DMS 273 (cell line): ENCODE results near the gene SOX8.
"Not testable (repeated sequence)": the region's sequence is repeated elsewhere in the genome, so short reads cannot be mapped to it uniquely, and the experiment has no call there.

Source experiments
- DNase-seq: peaks from one replicate; lab custom pipeline; 2025; ENCODE audit not compliant: unreplicated experiment; lab: John Stamatoyannopoulos, UW

The SOX8 gene

DNA sequence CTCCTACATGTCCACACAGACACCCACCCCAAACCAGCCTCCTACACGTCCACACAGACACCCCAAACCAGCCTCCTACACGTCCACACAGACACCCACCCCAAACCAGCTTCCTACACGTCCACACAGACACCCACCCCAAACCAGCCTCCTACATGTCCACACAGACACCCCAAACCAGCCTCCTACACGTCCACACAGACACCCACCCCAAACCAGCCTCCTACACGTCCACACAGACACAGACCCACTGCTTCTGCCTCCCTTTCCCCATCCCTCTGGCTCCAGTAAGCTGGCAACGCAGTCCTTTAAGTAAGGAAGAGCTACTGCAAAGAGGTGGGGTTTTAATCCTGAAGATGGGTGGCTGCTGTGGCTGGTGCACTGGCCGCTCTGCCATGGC lies 27.8 kb upstream of the SOX8 start:
- not testable (repeated sequence) for DNase-seq

DNA sequence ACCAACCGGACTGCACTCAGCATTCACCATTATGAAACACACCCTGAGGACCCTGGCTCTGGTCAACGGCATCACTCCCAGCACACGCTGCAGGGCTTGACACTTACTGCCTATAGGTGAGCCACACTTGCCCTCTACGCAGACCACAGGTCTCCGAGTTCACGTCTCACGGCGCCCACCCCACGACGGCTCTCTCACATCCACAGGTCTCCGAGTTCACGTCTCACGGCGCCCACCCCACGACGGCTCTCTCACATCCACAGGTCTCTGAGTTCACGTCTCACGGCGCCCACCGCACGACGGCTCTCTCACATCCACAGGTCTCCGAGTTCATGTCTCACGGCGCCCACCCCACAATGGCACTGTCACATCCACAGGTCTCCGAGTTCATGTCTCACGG lies 25.8 kb upstream of the SOX8 start:
- not testable (repeated sequence) for DNase-seq

DNA sequence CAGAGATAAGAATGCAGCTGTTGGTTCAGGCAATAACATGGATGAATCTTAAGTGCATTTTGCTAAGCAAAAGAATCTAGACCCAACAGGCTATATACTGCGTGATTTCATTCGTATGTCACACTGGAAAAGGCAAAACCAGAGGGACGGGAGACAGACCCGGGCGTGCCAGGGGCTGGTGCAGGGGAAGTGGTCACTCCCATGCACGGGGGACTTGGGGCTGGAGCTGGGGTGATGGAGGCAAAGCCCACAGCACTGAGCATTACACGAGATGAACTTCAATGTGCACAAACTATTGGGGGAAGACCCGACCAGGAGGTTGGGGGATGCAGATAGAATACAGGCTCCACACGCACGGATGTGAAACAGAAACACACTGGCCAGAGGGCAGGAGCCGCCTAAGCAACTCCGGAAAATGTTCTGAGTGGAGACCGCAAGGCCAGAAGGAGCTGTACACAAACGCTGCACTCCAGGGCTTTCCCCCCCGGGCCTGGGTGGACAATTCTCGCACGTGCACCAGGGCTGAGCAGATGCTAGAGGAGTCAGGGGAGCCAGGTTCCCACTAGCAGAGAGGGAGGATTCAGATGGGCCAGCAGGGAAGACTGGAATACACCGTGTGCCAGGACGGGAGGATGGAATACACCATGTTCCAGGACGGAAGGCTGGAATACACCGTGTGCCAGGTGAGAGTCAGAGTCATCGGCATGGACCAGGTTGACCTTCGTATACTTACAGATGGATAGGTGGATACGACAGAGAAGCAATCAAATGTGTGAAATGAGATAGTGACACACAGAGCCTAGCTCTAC lies 22.1 kb upstream of the SOX8 start:
- no peak for DNase-seq

DNA sequence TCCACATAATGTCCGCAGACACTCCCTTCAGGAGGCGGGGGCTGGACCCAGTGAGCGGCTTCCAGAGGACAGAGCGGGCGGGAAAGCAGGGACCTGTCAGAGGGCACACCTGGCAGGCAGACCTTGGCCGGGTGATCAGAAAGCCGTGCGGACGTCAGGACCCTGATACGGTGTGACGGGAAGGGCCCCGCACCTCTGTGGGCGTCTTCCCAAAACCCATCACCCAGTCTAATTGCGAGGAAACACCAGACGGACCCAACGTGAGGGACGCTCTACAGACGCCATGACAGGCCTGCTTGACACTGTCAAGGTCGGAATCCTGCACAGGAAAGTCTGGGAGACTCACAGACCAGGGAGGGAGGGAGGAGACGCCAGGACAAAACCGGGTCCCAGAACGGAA lies 19.2 kb upstream of the SOX8 start:
- no peak for DNase-seq

DNA sequence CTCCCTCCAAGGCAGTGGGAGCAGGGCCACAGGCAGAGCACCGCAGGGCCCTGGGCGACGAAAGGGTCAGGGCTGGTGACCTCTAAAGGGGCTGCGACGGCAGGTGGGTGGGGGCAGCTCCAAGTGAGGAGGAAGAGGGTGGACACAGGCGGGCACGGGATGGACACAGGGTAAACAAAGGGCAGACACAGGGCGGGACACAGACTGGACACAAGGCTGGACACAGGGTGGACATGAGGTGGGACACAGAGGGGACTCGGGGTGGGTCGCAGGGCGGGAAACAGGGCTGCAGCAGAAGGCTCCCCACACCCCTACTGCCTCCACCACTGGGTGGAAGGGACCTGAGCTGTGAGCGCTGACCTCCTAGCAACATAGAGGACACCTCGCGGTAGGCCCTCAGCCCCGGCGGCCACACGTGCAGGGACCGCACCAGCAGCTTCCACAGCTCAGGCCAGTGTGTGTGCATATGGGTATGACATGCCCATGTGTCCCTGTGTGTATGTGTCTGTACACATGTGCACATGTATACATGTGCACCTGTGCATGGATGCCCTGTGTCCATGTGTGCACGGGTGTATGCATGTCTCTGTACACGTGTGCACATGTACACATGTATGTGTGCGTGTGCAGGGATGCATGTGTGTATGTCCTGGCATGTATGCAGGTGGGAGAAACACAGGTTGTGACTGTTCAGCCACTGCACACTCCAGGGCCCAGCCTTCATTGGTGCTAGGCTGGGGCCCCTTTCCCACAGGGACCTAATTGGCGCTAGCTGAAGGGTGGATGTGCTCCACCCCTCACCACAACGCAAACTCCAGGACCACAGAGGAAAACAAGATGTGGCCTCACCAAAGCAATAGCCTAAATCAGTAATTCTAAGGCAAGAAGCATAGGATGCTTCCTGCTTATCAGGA lies 18.4 kb upstream of the SOX8 start:
- DNase-seq: no peak

DNA sequence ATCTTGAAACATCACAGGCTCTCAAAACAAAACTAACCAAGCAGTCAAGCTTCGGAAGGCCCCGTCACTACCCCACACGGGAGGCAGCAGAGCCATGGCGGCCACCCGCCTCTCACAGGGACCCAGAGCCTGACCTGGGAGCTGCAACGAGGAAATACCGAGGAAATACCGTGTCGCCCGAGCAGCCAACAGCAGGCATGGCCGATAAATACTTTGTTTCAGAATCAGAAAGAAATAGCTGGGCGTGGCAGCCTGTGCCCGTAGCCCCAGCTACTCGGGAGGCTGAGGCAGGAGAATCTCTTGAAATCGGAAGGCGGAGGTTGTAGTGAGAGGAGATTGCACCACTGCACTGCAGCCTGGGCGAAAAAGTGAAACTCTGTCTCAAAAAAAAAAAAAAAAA lies 17.7 kb upstream of the SOX8 start:
- no peak for DNase-seq

DNA sequence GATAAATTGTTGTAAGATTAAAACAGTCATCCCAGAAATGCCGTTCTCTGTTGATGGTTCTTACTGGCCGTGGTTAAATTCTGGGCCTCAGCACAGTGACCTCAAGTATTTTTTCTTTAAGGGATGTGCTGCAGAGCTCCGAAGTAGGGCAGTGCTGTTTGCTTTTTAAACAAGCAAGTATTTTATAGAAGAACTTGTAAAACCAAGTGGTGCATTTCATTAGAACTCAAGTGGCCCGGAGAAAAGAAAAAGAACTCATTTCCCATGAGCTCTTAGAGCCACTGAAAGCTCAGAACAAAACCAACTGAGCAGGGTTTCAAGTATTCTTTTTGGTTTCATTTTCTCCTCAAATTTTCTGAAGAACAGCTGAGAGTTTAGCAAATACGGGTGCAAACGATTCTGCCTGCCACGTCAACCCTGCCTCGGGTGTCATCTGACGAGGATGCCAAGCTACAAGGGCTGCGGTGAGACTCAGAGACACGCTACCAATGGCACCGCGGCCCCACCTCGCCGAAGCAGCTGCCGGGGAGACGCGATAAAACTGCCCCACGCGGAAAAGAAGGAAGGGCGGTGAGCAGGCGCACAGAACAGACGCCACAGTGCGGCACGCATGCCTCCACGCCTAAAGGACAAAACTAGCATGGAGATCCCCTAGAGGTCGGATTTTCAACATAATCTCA lies 17.1 kb upstream of the SOX8 start:
- no peak for DNase-seq

DNA sequence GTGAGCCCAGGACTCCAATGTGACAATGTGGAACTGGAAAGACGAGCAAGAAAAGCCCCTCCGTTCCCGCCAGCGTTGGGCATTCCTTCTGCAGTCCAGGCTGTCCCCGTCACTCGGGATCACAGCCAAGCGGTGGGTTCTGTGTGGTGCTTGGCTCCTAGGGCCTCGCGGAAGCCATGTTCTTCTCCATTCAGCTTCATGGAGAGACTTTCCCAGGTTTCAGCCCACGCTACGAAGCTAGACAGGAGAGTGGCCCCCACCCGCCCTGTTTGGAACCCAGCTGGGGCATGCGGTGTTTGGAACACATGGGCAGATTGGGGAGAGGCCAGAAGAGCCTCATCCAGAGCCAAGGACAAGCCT lies 16.6 kb upstream of the SOX8 start:
- no peak for DNase-seq

DNA sequence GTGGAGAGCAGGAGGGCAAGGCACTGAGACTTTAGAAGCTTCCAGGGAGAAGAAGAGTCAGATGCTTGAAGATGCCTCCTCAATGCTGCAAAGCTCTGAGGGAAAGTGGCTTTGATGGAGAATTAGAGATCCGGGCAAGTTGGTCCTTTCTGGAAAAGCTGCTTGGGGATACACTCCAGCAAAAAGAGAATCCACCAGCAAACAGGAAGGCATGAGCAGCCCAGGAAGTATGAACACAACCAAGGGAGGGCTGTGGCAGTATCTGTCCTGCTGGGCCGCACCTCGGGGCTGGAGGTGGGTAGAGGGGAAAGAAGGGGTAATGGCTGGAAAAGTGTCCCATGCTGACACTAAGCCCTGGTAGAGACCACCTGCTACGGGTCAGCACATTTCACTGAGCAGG lies 16.1 kb upstream of the SOX8 start:
- DNase-seq: no peak

DNA sequence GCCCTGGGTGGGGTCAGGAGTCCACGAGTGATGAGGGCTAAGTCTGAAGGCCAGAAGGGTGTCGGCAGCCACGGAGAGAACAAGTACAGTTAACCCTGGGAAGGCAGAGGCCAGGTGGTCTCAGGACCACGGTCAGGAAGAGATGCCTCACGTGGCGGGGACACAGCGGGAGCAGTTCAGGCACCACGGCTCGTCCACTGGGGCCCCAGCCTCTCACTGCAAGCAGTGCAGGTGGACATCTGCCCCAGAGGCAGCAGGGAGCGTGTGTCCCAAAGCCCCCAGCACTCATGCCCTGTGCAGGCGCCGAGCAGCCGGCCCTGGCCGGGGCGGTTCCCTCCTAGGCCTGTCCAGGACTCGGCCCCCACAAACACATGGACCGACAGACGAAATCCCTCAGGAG lies 15.5 kb upstream of the SOX8 start:
- DNase-seq: no peak

DNA sequence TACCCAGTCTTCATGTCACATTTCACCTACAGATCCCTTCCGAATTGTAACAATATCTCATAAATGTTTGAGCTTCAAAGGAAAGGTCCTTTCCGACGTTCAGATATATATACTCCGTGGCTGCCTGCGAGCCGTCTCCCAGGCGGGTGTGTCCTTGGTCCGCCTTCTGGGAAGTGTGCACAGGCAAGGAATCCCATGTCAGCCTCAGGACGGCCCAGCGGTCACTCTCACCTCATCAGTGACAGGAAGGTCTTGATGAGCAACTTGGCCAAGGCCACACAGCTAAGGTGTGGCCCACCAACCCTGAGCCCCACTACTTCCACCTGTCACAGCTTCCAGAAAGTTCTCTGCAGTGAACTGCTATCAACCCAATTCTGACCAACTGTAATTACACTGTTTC lies 15.1 kb upstream of the SOX8 start:
- DNase-seq: no peak

DNA sequence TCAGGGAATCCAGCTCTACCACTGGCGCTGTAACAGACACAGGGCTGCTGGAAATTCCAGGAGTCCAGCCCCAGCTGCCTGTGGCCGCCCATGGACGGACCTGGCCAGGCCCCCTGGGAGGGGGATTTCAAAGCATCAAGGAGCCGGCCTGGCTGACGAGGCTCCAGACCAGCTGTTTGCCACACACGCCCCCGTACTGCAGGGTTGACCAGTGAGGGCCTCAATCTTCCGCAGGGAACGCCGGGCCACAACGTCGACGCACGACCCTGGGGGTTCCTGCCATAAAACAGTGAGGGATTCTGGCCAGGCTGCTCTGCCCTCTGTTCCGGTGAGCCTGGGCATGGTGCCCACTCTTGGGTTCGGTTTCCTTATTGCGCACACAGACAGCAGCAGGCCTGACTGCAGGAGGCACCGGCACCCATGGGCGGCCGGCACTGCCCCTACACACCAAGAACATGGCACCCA lies 14.5 kb upstream of the SOX8 start:
- DNase-seq: no peak

DNA sequence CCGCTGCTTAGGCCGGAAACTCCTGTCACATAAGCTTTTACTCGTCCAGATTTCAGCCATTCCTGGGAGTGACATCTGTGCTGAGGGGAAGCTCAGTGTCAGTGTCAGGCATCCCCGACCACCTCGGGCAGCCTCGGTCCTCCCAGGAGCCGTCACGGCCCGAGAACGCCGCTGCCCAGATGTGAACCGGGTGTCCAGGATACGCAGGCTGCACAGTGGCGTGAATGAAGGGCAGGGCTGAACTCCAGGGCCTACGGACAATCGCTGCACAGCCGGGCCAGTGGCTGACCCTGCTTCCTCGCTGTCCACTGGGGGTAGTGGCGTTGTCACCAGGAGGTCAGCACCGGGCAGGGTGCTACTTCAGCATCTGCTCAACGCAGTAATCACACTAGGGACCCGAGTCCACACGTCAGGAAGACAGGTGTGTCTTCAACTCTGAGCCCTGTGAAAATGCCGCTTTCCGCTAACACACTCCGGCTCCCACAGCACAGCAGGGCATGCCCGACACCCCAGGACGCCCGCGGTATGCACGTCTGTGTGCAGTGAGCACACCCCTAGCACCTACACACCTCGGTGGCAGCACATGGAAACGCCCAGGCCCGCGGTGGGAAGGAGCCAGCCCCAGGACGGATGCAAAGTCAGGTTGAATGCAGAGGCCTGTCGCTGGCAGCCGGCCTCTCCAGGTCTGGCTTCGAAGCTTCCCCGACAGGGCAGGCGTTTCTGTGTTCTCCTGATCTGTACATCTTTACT lies 13.8 kb upstream of the SOX8 start:
- DNase-seq: no peak

DNA sequence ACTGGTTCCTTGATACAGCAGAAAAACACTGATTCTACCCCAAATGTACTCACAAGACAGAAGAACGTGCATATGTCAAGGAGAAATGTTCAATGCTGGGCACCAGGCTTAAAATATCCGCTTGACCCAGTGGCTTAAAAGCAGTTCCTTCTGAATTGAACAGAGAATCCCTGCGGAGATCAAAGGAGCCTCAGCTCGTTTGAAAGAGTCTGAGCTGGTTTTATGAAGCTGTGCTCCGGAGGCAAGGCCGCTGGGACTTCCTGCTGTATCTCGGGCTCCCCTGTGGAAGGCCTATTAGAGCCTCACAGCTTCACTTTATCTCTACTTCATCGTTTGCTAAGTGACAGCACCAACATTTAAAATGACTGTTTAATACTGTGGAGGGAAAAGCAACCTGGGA lies 12.9 kb upstream of the SOX8 start:
- no peak for DNase-seq

DNA sequence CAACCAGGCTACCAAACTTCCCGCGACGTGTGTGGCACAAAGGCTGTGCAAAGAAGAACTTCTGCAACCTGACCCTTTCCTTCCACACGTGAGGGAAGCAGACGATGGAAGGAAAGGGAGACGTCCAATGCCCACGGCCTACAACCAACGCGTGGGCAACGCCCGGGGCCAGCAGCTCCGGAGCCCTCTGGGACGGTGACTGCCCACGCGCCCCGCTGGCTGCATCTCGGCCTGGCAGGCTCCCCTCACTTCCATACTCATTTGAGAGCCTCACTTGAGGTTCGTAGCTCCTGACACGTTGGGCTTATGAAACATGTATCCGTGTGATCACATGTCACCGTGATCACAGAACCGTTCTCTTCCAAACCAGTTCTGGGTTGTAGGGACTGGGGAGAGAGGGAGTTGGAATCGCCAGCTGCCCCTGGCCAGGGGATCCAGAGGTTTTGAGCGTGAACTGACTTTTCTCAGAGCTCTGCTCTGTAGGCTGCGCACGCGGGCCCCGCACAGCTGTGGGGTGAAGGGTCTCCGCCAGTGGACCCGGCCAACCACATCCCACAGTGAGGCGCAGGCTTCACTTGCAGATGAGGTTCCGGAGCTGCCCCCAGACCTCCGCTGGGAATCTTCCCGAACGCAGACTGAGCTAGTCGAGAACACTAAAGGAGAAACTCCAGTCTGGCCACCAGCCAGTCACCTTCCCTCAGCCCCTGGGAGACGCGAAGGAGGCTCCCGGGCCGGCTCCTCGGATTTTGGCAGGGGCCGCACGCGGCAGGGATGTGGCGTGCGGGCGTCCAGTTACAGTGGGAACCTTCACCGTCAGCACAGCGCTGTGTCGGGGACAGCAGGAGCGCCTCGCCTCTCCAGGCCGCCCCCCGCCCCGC lies 11.8 kb upstream of the SOX8 start:
- peak; percentile 56 for DNase-seq

DNA sequence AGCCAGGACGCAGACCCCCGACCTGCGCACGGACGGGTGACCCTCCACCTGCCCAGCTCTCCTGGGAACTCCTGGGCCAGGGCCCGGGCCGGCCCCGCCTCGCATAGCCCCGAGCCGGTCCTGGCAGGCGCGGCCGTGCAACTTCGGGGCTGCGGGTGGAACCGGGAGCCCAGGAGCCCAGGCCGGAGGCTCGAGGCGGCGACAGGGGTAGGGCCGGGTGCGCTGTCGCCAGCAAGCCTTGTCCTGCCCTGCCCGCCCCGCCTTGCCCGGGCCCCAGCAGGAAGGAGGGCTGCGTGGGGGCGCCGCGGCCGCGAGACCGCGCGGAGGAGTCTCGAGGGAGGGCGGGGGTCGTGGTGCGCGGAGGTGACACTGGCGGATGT lies 11.2 kb upstream of the SOX8 start:
- DNase-seq: no peak

DNA sequence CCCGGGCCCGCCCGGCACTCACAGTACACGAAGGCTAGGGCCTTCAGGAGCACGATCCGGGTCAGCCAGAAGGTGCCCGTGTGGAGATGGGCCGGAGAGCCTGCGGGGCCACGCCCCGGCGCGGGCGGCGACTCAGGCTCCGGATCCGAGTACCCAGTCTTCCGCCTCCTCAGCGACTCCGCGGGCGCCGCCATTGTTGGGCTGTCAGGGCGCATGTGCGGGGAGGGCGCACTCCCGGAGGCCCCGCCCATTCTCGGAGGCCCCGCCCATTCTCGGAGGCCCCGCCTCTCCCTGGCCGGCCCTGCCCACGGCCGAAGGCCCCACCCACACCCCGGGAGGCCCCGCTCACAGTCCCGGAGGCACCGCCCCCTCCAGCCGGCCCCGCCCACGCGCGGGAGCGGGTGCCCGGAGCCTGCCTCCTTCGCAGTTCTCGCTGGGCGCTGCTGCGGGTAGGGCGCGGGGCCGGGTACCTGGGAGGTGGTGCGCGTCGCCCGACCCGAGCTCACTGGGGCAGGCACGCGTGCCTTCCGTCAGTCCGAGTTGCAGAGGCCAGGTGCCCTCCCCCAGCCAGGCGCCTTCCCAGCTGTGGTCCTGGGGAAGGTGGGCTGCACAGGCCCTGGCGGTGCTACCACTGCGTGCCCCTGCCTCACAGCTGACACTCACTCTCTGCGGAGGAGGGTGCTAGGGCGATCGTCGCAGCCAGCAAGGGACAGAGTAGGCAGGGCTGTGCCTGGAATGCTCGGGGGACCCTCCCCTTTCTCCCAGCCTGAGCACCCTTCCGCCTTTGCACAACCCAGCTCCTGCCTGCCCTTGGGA lies 10.6 kb upstream of the SOX8 start, which contains the start of gene LMF1:
LMF1 (minus strand) TSS at position 219 of the 816 bp plus-strand sequence; CDS start at position 215, 4 bp downstream.
- peak; percentile 93 for DNase-seq

DNA sequence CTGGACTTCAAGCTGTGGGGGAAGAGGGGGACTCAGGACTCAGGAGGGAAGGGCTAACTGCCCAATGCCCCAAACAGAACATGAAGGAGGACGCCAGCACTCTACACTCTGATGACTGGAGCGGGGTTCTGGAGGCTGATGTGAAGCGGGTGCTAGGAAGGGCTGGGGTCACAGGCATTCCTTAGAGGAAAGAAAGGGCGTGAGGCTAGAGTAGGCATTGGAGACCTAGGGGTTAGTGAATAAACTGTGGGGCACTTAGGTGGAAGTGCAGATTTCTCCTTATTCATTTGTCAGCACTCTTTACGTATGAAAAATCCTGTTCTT lies 10.0 kb upstream of the SOX8 start:
- DNase-seq: no peak

DNA sequence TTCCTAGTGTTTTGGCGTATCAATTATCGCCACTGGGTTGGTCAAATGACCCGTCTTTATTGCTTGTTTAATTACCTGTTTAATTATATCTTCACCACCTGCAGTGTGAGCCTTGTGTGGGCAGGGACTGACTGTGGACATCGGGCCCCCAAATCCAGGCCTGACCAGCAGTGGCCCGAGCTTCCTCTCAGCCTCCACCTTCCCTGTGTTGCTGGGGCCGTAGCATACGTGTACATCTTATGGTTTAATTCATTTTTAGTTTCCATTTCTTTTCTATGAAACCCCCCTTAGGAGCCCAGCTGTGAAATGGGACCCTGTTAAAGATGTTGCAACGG lies 9.6 kb upstream of the SOX8 start:
- DNase-seq: no peak
